GM21786 (cell line): ENCODE data around the gene NDUFAF3.

Experiments
- ATAC-seq: cut with Tn5 transposase; IDR thresholded peaks from one replicate; pipeline ENCODE4 v1.9.1; 2021; ENCODE audit not compliant: unreplicated experiment

The NDUFAF3 gene

GRCh38 chr3:49053543-49053942, 31.6 kb downstream of the NDUFAF3 start:
- no peak for ATAC-seq

- ATAC-seq: no peak
Observed at GRCh38 chr3:49054344-49054862, 32.5 kb downstream of the NDUFAF3 start.

- no peak for ATAC-seq
Observed at GRCh38 chr3:49057268-49057667, 35.3 kb downstream of the NDUFAF3 start.

GRCh38 chr3:49058011-49058410, 36.1 kb downstream of the NDUFAF3 start:
- no peak for ATAC-seq
